SK-N-DZ (cell line): ENCODE results near the gene TEDC1.
"Not testable (repeated sequence)": the region's sequence is repeated elsewhere in the genome, so short reads cannot be mapped to it uniquely, and the experiment has no call there.

Experiments
- DNase-seq: peaks from one replicate; pipeline ENCODE4 v3.0.0-alpha.2; 2015; ENCODE audit warnings: low spot score

TEDC1 gene

DNA sequence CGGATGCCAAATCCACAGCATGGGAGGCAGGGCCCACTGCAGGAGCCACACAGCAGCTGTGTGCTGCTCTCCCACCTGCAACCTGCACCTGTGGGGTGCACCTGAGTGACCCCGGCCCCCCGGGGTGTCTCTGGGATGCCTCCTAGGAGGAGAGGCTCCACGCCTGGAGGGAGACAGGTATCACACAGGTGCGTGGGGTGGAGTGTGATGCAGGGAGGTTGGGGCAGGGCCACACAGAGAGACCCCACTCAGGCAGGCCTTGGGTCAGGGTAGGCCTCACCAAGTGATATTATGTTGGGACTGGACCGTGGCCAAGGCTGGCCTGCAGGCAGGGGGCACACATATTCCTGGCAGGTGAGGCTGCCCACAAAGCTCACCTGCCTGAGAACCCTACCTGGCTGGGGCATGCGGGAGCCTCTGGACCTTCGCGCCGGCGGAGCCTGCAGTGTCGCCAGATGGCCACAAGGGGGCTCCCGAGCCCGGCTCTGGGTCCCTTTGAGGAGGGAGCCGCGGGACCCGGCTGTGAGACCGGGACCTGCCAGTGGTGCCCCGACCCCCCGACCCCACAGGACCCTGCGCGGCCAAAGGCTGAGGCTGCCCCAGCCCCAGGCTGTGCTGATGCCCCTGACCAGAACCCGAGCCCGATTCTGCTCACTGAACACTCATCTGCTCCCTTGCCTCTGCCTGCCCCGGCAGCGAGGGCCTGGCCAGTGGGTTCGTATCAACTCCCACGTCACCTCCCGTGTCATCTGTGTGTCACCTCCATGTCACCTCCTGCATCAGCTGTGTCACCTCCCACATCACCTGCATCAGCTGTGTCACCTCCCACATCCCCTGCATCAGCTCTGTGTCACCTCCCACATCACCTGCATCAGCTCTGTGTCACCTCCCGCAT is 46.8 kb downstream of the TEDC1 start:
- DNase-seq, result no peak

DNA sequence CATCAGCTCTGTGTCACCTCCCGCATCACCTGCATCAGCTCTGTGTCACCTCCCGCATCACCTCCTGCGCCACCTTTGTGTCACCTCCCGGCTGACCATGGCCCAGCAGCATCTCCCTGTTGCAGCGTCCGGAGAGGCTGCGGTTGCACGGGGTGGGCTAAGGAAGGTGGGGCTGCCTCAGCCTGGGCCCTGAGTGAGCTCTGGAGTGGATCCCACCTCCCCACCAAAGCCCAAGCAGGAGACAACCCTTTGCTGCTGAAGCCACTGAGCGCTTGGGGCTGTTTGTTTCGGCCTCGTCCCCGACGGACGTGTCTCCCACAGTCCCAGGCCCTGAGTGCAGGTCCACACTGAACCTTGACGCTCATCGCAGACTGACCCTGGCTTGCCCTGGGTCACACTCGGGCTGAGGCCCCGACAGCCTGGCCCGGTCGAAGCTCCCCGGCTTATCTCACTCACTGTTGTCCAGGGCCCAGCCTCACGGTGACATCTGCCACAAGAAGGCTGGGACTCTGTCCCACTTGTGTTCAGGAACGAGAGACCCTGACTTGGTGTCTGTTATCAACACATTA is 47.5 kb downstream of the TEDC1 start:
- no peak for DNase-seq

DNA sequence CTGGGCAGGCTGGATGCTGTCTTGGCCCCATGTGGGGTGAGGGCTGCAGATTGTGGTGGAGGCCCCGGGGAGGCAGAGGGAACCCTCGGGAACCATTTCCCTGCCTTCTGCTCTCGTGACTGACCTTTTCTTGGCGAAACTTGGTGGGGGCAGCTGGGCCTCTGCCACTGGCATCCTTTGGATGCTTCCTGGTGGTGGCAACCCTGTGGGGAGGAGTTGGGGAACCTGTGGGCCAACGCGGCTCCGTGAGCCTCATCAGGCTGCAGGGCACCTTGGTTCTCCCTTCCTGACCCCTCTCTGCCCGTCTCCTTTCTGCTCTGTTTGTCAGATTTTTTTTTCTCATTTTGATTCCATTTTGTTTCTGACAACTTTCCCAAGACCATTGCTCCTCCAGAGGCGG is 49.8 kb downstream of the TEDC1 start:
- no peak for DNase-seq

DNA sequence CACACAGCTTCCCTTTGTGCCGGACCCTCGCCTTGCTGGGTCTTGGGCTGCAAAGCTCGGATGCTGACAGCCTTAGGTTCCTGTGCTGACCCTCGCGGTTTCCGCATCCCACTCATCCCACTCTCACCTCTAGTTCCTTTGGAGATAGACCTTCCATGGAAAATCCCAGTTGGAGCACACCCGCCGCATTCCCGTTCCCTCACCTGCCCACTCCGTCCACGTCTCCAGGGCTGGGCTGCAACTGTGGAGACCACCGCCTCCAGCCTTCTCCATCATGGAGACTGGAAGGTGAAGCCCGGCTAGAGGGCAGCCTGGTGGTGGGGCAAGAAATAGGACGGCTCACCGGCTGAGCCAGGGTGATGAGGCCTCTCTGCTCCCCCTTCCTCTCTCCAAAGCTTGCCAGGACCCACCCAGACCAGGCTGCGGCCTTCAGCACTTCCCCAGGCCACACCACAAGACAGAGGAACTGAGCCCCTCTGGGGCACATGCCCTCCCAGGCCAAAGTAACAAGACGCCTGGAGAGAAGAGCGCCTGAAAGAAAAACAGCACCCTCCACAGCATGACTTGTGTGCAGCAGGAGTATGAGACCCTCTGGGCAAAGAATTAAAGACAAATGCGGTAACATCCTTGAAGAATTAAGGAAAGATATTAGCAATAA is 50.3 kb downstream of the TEDC1 start:
- DNase-seq, result no peak

DNA sequence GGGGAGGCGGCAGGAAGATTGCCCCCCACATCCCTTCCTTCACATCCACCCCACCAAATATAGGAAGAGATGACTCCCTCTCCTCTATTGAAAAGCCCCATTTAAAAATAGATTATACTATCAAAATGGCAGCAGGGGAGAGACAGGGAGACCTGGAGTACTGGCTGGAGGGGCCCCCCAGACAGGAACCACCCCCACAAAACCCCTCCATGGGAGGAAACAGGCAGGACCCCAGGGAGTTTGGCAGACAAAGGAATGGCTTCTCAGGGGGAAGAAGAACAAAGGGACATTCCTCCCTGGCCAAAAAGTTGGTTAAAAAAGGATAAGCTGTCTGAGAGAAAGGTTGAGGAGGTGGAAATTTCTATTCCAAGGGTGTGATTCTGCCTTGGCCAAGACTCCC is 54.6 kb downstream of the TEDC1 start:
- not testable (repeated sequence) for DNase-seq

DNA sequence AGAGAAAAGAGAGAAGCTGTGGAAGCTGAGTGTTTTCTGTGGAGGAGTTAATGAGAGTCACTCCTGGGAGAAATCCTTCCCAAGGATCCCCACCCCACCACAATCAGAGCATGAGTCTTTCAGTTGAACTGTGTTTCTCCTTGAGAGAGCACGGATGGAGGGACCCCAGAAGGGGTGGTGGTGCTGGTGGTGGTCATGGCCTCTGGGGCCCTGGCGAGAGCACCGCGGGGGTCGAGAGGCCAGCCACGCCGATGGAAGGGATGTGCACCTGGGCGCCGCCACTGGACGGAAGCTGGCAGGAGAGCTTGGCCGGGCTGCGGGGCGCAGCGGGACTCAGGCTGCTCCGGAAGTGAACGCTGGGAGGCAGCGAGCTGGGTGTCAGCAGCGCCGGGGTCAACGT is 55.4 kb downstream of the TEDC1 start:
- DNase-seq, result not testable (repeated sequence)

DNA sequence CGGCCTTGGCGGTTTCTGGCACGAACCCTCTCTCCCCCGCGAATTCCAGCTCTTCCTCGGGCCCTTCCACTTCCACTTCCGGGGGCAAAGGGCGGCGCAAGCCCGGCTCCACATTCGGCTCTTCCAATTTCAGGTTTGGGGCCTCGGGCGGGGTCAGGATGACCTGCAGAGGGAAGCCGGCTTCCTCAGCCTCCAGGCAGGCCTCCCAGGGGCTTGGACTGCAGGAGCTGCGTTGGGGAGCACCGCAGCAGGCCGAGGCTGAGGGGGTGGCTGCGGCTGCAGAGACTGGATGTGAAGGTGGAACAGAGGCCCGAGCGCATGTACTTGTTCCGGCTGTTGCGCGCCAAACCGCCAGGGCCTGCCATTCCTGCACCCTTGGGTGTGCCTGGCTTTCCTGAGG is 56.0 kb downstream of the TEDC1 start:
- not testable (repeated sequence) for DNase-seq

DNA sequence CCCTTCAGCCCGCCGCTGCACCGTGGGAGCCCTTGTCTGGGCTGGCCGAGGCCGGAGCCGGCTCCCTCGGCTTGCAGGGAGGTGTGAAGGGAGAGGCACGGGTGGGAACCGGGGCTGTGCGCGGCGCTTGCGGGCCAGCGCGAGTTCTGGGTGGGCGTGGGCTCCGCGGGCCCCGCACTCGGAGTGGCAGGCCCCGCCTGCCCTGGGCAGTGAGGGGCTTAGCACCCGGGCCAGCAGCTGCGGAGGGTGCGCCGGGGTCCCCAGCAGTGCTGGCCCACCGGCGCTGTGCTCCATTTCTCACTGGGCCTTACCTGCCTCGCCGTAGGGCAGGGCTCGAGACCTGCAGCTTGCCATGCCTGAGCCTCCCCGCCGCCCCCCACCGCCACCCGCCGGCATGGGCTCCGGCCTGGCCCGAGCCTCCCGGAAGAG is 56.7 kb downstream of the TEDC1 start:
- DNase-seq, result no peak
